HepG2 (cell line): ENCODE results near the gene ITM2B. TPM values are rescaled to one million over a fixed set of nuclear protein-coding genes. Genes with fewer than 3 reads are reported as not detected.
A peak's percentile ranks its signal among the peaks of the same experiment; 100 is the strongest.

Source experiments
- ATAC-seq: fragments of 200-7000 bp; cut with Tn5 transposase; 3 replicates; pipeline ENCODE4 v1.9.1; 2020; ENCODE audit warnings: mild to moderate bottlenecking, moderate library complexity
- BruUV-seq: library from RNA; stranded (reverse); fragments of 400-500 nt; replicated peaks from 2 replicates; lab custom pipeline; 2021; lab: Mats Ljungman, UMichigan
- CTCF ChIA-PET: fragments of 300-600 bp; formaldehyde crosslinking; extraction: SDS; loops from one replicate; lab custom pipeline; 2021; ENCODE audit warnings: low total read pairs, inconsistent platforms, low intra/inter-chr PET ratio; lab: Yijun Ruan, JAX
- POLR2A ChIA-PET: fragments of 350-600 bp; sonication (Branson Sonifier 250); formaldehyde crosslinking; loops from one replicate; lab custom pipeline; 2020; ENCODE audit warnings: antibody characterized with exemption, inconsistent platforms; lab: Yijun Ruan, JAX
- DNase-seq: peaks from one replicate; pipeline ENCODE4 v3.0.0-alpha.2; 2015; ENCODE audit warnings: low spot score
- FAIRE-seq: peaks from 3 replicates; lab custom pipeline; 2011; peaks lifted over from hg19 to GRCh38; lab: Jason Lieb, UNC
- H2AFZ ChIP-seq: one replicate; pipeline ENCODE4 v1.6.1; 2011; ENCODE audit warnings: low read length, inconsistent platforms
- H3K27ac ChIP-seq: fragments of 300-600 bp; 3 replicates; pipeline ENCODE4 v1.8.0; 2011; ENCODE audit warnings: mixed run types, mild to moderate bottlenecking, mixed read lengths, low read length, inconsistent platforms; ENCODE audit not compliant: insufficient read depth; ENCODE audit errors: extremely low read length
- H3K27me3 ChIP-seq, 2 experiments: fragments of 200-600 bp in 1 of 2; 2 replicates in 1 of 2; 3 replicates in 1 of 2; pipeline versions ENCODE4 v1.6.0 to v1.8.0; 2011; ENCODE audit warnings: low read length in 2 of 2, mild to moderate bottlenecking in 2 of 2, moderate library complexity in 2 of 2, inconsistent platforms in 1 of 2; ENCODE audit not compliant: insufficient read depth in 2 of 2, control insufficient read depth in 1 of 2
- H3K36me3 ChIP-seq, 2 experiments: fragments of 200-600 bp in 1 of 2; replicated peaks in 1 of 2; 2 replicates in 1 of 2; 3 replicates in 1 of 2; pipeline versions ENCODE4 v1.5.1 to v1.8.0; 2011; ENCODE audit warnings: low read length in 2 of 2, inconsistent platforms in 1 of 2; ENCODE audit not compliant: insufficient read depth in 2 of 2, control insufficient read depth in 1 of 2
- H3K4me1 ChIP-seq: 2 replicates; pipeline ENCODE4 v1.5.1; 2012; ENCODE audit warnings: low read length, inconsistent platforms; ENCODE audit not compliant: insufficient read depth
- H3K4me2 ChIP-seq: 2 replicates; pipeline ENCODE4 v1.6.0; 2011; ENCODE audit warnings: low read depth, low read length, inconsistent platforms
- H3K4me3 ChIP-seq, 3 experiments: fragments of 200-600 bp in 1 of 3; sonication (generic), shearing (Covaris generic) in 1 of 3; replicated peaks in 1 of 3; 2 replicates each; pipeline ENCODE4 v1.5.1; 2011 to 2016; ENCODE audit warnings: low read length in 3 of 3, inconsistent platforms in 2 of 3, low read depth in 2 of 3, mild to moderate bottlenecking in 2 of 3, control low read depth in 1 of 3, mixed read lengths in 1 of 3; ENCODE audit not compliant: insufficient read depth in 1 of 3
- H3K79me2 ChIP-seq: one replicate; pipeline ENCODE4 v1.6.1; 2011; ENCODE audit warnings: low read length, inconsistent platforms; ENCODE audit not compliant: insufficient read depth
- H3K9ac ChIP-seq: 2 replicates; pipeline ENCODE4 v1.6.0; 2011; ENCODE audit warnings: mild to moderate bottlenecking, low read depth, low read length, inconsistent platforms; ENCODE audit not compliant: insufficient read depth
- H3K9me3 ChIP-seq: 2 replicates; pipeline ENCODE4 v1.5.1; 2012; ENCODE audit warnings: mild to moderate bottlenecking, low read length
- H4K20me1 ChIP-seq: 2 replicates; pipeline ENCODE4 v1.6.0; 2011; ENCODE audit warnings: inconsistent platforms, mild to moderate bottlenecking, low read length, moderate library complexity; ENCODE audit not compliant: insufficient read depth
- HNRNPH1 ChIP-seq: fragments of 200-400 bp; formaldehyde crosslinking; optimal IDR thresholded peaks from 2 replicates; pipeline ENCODE3; 2017; ENCODE audit warnings: mild to moderate bottlenecking, low read depth, low read length
- RBFOX2 ChIP-seq: fragments of 200-400 bp; formaldehyde crosslinking; IDR thresholded peaks from 2 replicates; pipeline ENCODE4 v1.6.1; 2017; ENCODE audit warnings: low read depth, mild to moderate bottlenecking, low read length
- RFXAP ChIP-seq: sonication (generic); formaldehyde crosslinking; IDR thresholded peaks from 2 replicates; pipeline ENCODE4 v1.4.0; 2020; ENCODE audit warnings: missing genetic modification reagents, borderline replicate concordance
- ZFYVE20 ChIP-seq: sonication (generic); formaldehyde crosslinking; IDR thresholded peaks from 2 replicates; pipeline ENCODE4 v1.8.0; 2023; ENCODE audit warnings: low read depth, mild to moderate bottlenecking, moderate library complexity, missing genetic modification reagents, borderline replicate concordance
- ZNF136 ChIP-seq: sonication (generic); formaldehyde crosslinking; IDR thresholded peaks from 2 replicates; pipeline ENCODE4 v1.8.1; 2022; ENCODE audit warnings: low read depth, mild to moderate bottlenecking, moderate library complexity, missing genetic modification reagents
- ZNF331 ChIP-seq: sonication (generic); formaldehyde crosslinking; IDR thresholded peaks from 2 replicates; pipeline ENCODE4 v1.4.0; 2020; ENCODE audit warnings: missing genetic modification reagents
- ZNF747 ChIP-seq: sonication (generic); formaldehyde crosslinking; IDR thresholded peaks from 2 replicates; pipeline ENCODE4 v1.8.1; 2023; ENCODE audit warnings: missing genetic modification reagents, mild to moderate bottlenecking, borderline replicate concordance
- WGBS: methylation state at CpG from one replicate; pipeline ENCODE4 v1.1.6; 2017; ENCODE audit warnings: low lambda C conversion rate; 5-methylcytosine and 5-hydroxymethylcytosine counted together
- in situ Hi-C: cut with HindIII; loops from 2 replicates; pipeline ENCODE4 v1.10.0; 2017; ENCODE audit warnings: low pct_unique_long_range_greater_than_20kb; ENCODE audit not compliant: extremely low pct_ligation_motif_present
- intact Hi-C: fragments of 100-400 bp; cut with micrococcal nuclease; formaldehyde crosslinking; loops from one replicate; pipeline ENCODE4 v1.10.0; 2022; ENCODE audit not compliant: unreplicated experiment
- polyA plus RNA-seq, 8 experiments: library from polyadenylated mRNA; depleted of rRNA in 3 of 8; stranded (reverse) in 7 of 8; unstranded in 1 of 8; fragments of >200 nt; fragmentation: Illumina TruSeq in 4 of 8; extraction: Trizol in 4 of 8; gene quantifications; 2 replicates each; pipeline versions ENCODE4 v1.2.1 to v1.2.3, GENCODE V29; 2011 to 2016; ENCODE audit warnings: low read depth in 4 of 8, missing spikeins in 1 of 8, mixed read lengths in 1 of 8; ENCODE audit not compliant: insufficient read depth in 1 of 8
- total RNA-seq, 5 experiments: library from RNA; depleted of rRNA; stranded (reverse); fragments of >200 nt; fragmentation: Illumina TruSeq; extraction: Trizol; gene quantifications; 2 replicates each; pipeline ENCODE4 v1.2.3, GENCODE V29; 2016; ENCODE audit warnings: low read depth in 1 of 5
- TF ChIP-seq, protein P1 (sequence below): sonication (generic); formaldehyde crosslinking; IDR thresholded peaks from 2 replicates; pipeline ENCODE4 v1.5.0; 2020; ENCODE audit warnings: missing genetic modification reagents
- TF ChIP-seq, protein P2 (sequence below): IDR thresholded peaks from 2 replicates; pipeline ENCODE4 v1.6.1; 2016; ENCODE audit warnings: missing compliant biosample characterization, missing genetic modification reagents, borderline replicate concordance
- TF ChIP-seq, protein P3 (sequence below): sonication (generic); formaldehyde crosslinking; IDR thresholded peaks from 2 replicates; pipeline ENCODE4 v1.5.1; 2020; ENCODE audit warnings: mild to moderate bottlenecking, missing genetic modification reagents, borderline replicate concordance

Gene ITM2B
- total and polyA plus RNA-seq, 2 of the 13 experiments (the other 11 are each of a cell fraction or from before 2014, with no cell fraction given): 158 to 373 TPM

DNA sequence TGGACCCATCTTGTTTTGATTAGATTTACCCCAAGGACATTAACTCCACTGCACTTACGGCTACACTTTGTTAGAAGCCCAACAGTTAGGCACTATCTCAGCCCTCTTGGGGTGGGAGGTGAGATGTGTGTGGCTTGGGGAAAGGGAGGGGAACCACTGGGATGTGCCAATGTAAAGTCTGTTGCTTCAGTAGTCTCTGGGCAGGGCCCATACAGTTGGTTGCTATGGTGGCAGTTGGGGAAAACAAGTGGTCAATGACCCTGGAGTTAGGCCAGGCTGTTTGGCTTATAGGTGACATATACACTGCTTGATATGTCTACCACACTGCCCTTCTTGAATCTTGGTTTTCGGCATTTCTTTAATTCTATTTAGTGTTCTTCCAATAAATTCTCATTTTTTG, 61.6 kb downstream of the ITM2B start:
- ChIA-PET CTCF (no interaction called here), POLR2A (no interaction called here)
- TF ChIP-seq, protein P1, sequence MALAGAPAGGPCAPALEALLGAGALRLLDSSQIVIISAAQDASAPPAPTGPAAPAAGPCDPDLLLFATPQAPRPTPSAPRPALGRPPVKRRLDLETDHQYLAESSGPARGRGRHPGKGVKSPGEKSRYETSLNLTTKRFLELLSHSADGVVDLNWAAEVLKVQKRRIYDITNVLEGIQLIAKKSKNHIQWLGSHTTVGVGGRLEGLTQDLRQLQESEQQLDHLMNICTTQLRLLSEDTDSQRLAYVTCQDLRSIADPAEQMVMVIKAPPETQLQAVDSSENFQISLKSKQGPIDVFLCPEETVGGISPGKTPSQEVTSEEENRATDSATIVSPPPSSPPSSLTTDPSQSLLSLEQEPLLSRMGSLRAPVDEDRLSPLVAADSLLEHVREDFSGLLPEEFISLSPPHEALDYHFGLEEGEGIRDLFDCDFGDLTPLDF (CRISPR knock-in tag): no peak
- peak; percentile 53; the same call in 1 of the 2 replicates for TF ChIP-seq ZNF331 (CRISPR knock-in tag)
- TF ChIP-seq, protein P2, sequence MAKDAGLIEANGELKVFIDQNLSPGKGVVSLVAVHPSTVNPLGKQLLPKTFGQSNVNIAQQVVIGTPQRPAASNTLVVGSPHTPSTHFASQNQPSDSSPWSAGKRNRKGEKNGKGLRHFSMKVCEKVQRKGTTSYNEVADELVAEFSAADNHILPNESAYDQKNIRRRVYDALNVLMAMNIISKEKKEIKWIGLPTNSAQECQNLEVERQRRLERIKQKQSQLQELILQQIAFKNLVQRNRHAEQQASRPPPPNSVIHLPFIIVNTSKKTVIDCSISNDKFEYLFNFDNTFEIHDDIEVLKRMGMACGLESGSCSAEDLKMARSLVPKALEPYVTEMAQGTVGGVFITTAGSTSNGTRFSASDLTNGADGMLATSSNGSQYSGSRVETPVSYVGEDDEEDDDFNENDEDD (CRISPR knock-in tag): no peak
- in situ Hi-C loops: no loop called here
- no peak overlapping the region for H3K4me3 ChIP-seq
- H3K36me3 ChIP-seq: no peaks in the 10 kb centered on the region
- WGBS: 98% methylated on average over 2 of the region's 2 CpGs
- intact Hi-C loops: no loop called here
- H3K9ac ChIP-seq: no peak overlapping the region
- peak; percentile 15 for DNase-seq
- peak; percentile 59 for ATAC-seq
- H3K9me3 ChIP-seq: no peaks in the 10 kb centered on the region
- BruUV-seq: no TSS peak
- H3K79me2 ChIP-seq: no peaks in the 10 kb centered on the region
- no peak overlapping the region for H2AFZ ChIP-seq
- H3K27ac ChIP-seq: no peak overlapping the region
- peaks cover 51% of the 10 kb centered on the region for H3K4me1 ChIP-seq
- no peak for FAIRE-seq
- H4K20me1 ChIP-seq: no peaks in the 10 kb centered on the region
- H3K4me2 ChIP-seq: no peak overlapping the region
- no peaks in the 10 kb centered on the region for H3K27me3 ChIP-seq

DNA sequence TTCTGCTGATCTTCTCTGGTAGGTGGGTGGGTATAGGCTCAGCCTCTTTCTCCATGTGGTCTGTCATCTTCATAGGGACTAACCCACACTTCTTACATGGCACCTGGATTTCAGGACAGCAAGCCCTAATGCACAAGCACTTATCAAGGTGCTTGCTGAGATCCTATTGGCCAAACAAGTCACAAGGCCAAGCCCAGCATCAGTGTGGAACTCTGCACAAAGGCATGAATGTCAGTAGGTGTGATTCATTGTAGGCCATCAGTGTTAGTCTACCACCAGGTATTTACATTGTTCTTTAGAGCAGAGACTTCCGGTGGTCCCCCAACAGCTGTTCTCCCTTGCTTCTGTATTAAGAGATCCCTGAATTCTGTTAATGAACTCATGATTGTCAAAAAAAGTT, 62.3 kb downstream of the ITM2B start:
- no peaks in the 10 kb centered on the region for H3K9me3 ChIP-seq
- FAIRE-seq (no peak), ATAC-seq (no peak), DNase-seq (no peak)
- H3K27me3 ChIP-seq: no peaks in the 10 kb centered on the region
- CTCF ChIA-PET: no interaction called here
- in situ Hi-C loops (no loop called here), intact Hi-C loops (no loop called here)
- no peak overlapping the region for H3K4me2 ChIP-seq
- no peaks in the 10 kb centered on the region for H3K36me3 ChIP-seq
- peaks cover 51% of the 10 kb centered on the region for H3K4me1 ChIP-seq
- no TSS peak for BruUV-seq
- no peak overlapping the region for H3K27ac ChIP-seq
- TF ChIP-seq RBFOX2 (no peak), HNRNPH1 (no peak), ZFYVE20 (CRISPR knock-in tag) (no peak), RFXAP (CRISPR knock-in tag) (no peak), ZNF136 (CRISPR knock-in tag) (no peak), ZNF747 (CRISPR knock-in tag) (no peak)
- TF ChIP-seq, protein P3, sequence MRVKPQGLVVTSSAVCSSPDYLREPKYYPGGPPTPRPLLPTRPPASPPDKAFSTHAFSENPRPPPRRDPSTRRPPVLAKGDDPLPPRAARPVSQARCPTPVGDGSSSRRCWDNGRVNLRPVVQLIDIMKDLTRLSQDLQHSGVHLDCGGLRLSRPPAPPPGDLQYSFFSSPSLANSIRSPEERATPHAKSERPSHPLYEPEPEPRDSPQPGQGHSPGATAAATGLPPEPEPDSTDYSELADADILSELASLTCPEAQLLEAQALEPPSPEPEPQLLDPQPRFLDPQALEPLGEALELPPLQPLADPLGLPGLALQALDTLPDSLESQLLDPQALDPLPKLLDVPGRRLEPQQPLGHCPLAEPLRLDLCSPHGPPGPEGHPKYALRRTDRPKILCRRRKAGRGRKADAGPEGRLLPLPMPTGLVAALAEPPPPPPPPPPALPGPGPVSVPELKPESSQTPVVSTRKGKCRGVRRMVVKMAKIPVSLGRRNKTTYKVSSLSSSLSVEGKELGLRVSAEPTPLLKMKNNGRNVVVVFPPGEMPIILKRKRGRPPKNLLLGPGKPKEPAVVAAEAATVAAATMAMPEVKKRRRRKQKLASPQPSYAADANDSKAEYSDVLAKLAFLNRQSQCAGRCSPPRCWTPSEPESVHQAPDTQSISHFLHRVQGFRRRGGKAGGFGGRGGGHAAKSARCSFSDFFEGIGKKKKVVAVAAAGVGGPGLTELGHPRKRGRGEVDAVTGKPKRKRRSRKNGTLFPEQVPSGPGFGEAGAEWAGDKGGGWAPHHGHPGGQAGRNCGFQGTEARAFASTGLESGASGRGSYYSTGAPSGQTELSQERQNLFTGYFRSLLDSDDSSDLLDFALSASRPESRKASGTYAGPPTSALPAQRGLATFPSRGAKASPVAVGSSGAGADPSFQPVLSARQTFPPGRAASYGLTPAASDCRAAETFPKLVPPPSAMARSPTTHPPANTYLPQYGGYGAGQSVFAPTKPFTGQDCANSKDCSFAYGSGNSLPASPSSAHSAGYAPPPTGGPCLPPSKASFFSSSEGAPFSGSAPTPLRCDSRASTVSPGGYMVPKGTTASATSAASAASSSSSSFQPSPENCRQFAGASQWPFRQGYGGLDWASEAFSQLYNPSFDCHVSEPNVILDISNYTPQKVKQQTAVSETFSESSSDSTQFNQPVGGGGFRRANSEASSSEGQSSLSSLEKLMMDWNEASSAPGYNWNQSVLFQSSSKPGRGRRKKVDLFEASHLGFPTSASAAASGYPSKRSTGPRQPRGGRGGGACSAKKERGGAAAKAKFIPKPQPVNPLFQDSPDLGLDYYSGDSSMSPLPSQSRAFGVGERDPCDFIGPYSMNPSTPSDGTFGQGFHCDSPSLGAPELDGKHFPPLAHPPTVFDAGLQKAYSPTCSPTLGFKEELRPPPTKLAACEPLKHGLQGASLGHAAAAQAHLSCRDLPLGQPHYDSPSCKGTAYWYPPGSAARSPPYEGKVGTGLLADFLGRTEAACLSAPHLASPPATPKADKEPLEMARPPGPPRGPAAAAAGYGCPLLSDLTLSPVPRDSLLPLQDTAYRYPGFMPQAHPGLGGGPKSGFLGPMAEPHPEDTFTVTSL (CRISPR knock-in tag): no peak
- no peaks in the 10 kb centered on the region for H4K20me1 ChIP-seq
- H2AFZ ChIP-seq: no peak overlapping the region
- no peak overlapping the region for H3K4me3 ChIP-seq
- H3K79me2 ChIP-seq: no peaks in the 10 kb centered on the region
- POLR2A ChIA-PET: no interaction called here
- 83% methylated on average over 1 of the region's 1 CpG for WGBS
- H3K9ac ChIP-seq: no peak overlapping the region
